HG03064 (cell line): ENCODE results near the gene SLC22A31.
"Not testable (repeated sequence)": the region's sequence is repeated elsewhere in the genome, so short reads cannot be mapped to it uniquely, and the experiment has no call there.

ENCODE experiments used
- ATAC-seq: cut with Tn5 transposase; IDR thresholded peaks from one replicate; pipeline ENCODE4 v1.9.1; 2021; ENCODE audit warnings: low read depth; ENCODE audit not compliant: unreplicated experiment

Gene SLC22A31

GRCh38 chr16:89194340-89195311 is 5.7 kb downstream of the SLC22A31 start:
- ATAC-seq: no peak

- ATAC-seq: no peak
Measured at GRCh38 chr16:89193576-89194293, 6.6 kb downstream of the SLC22A31 start.

GRCh38 chr16:89192956-89193575 is 7.3 kb downstream of the SLC22A31 start:
- no peak for ATAC-seq

- ATAC-seq: not testable (repeated sequence)
Measured at GRCh38 chr16:89192186-89192955, 8.0 kb downstream of the SLC22A31 start.

- ATAC-seq: no peak
Measured at GRCh38 chr16:89191901-89192185, 8.5 kb downstream of the SLC22A31 start.

GRCh38 chr16:89191033-89191900 is 9.1 kb downstream of the SLC22A31 start:
- no peak for ATAC-seq

GRCh38 chr16:89190150-89190958 is 10.0 kb downstream of the SLC22A31 start:
- ATAC-seq: no peak

GRCh38 chr16:89189358-89190025 is 10.8 kb downstream of the SLC22A31 start:
- no peak for ATAC-seq

GRCh38 chr16:89188471-89189357 is 11.6 kb downstream of the SLC22A31 start:
- not testable (repeated sequence) for ATAC-seq

- no peak for ATAC-seq
Measured at GRCh38 chr16:89187770-89188392, 12.5 kb downstream of the SLC22A31 start.

GRCh38 chr16:89187032-89187769 is 13.1 kb downstream of the SLC22A31 start:
- no peak for ATAC-seq

- not testable (repeated sequence) for ATAC-seq
Measured at GRCh38 chr16:89186593-89187031, 13.7 kb downstream of the SLC22A31 start.

- not testable (repeated sequence) for ATAC-seq
Measured at GRCh38 chr16:89185887-89186592, 14.3 kb downstream of the SLC22A31 start.

- ATAC-seq: no peak
Measured at GRCh38 chr16:89184933-89185794, 15.2 kb downstream of the SLC22A31 start.

GRCh38 chr16:89184677-89184932 is 15.7 kb downstream of the SLC22A31 start:
- ATAC-seq: no peak
